ENCODE data around the gene GNLY. TPM values are rescaled to one million over a fixed set of nuclear protein-coding genes. Genes with fewer than 3 reads are reported as not detected.

GNLY gene
- total and polyA plus RNA-seq, 2 donors (not counting 3 experiments of a cell fraction or from before 2014, with no cell fraction given): not detected

GRCh38 chr2:85649201-85650190 is 44.7 kb upstream of the GNLY start:
- H3K4me3 ChIP-seq (replicated peaks in 1 of 3; ENCODE audit: insufficient read depth in 1 of 3, low read depth in 1 of 3, low read length in 3 of 3): no peak overlapping the region
- ChIA-PET POLR2A (no interaction called here), CTCF (interaction anchor here (0.6 to 4.2 kb wide), 36 partner anchors 9 to 456 kb away, joined by 3 to 138 read pairs (median 4); partner anchors contain the start of genes GNLY, POLR1A and PTCD3)
- no peaks in the 10 kb centered on the region for H3K9me1 ChIP-seq (replicated peaks; ENCODE audit: control insufficient read depth, extremely low read depth, insufficient read depth, low read length)
- no peaks in the 10 kb centered on the region for H3K9me3 ChIP-seq (replicated peaks; ENCODE audit: control insufficient read depth, insufficient read depth, low read length)
- intact Hi-C loops (cut with micrococcal nuclease): loop anchor here (2.0 to 10.0 kb wide), 3 partner anchors 29 to 475 kb away; no protein-coding TSS in a partner anchor
- no TSS peak for BruUV-seq (replicated peaks)
- peak overlapping the region; percentile 42 for H3K27ac ChIP-seq (ENCODE audit: insufficient read depth, low read depth, low read length)
- no peaks in the 10 kb centered on the region for H3K27me3 ChIP-seq (ENCODE audit: control insufficient read depth in 2 of 2, insufficient read depth in 2 of 2, low read length in 2 of 2)
- DNase-seq (ENCODE audit: low read depth, low spot score): peak; percentile 62
- FAIRE-seq: peak; percentile 91
- H3K4me2 ChIP-seq (ENCODE audit: insufficient read depth, low read length): peak overlapping the region; percentile 18
- H3K9ac ChIP-seq (replicated peaks; ENCODE audit: extremely low read depth, insufficient read depth, low read length): no peak overlapping the region
- H3K79me2 ChIP-seq (ENCODE audit: control insufficient read depth, insufficient read depth, low read length): no peaks in the 10 kb centered on the region
- no peak for TF ChIP-seq MAX (IDR thresholded peaks at IDR 0.05; ENCODE audit: insufficient read depth, insufficient read length)
- peak; percentile 54 for TF ChIP-seq GATA2 (IDR thresholded peaks at IDR 0.05; ENCODE audit: insufficient read depth, insufficient read length, low read depth, low read length)
- no peak for TF ChIP-seq POLR2A (IDR thresholded peaks at IDR 0.05; ENCODE audit: low read depth, low read length)
- TF ChIP-seq POLR2AphosphoS5 (IDR thresholded peaks at IDR 0.05; ENCODE audit: insufficient read depth, low read depth, low read length): no peak
- no peak for TF ChIP-seq EZH2 (IDR thresholded peaks at IDR 0.05; ENCODE audit: borderline replicate concordance, low read depth, low read length, severe bottlenecking)
- TF ChIP-seq CTCF (IDR thresholded peaks at IDR 0.05; ENCODE audit: extremely low read depth in 1 of 2, insufficient read depth in 1 of 2, low read depth in 1 of 2, low read length in 2 of 2): no peak
- peak; percentile 73 for TF ChIP-seq FOS (IDR thresholded peaks at IDR 0.05; ENCODE audit: borderline replicate concordance, insufficient read depth, low read length)
- TF ChIP-seq MYC (IDR thresholded peaks at IDR 0.05; ENCODE audit: low read depth, low read length): no peak
- TF ChIP-seq JUN (IDR thresholded peaks at IDR 0.05; ENCODE audit: borderline replicate concordance, insufficient read depth, insufficient read length, low read depth): no peak
- no peaks in the 10 kb centered on the region for H4K20me1 ChIP-seq (replicated peaks; ENCODE audit: control insufficient read depth, extremely low read depth, insufficient read depth, low read length)
- H2AFZ ChIP-seq (ENCODE audit: low read depth, low read length): no peak overlapping the region
- peaks cover 12 to 29% of the 10 kb centered on the region in 2 experiments for H3K36me3 ChIP-seq (ENCODE audit: control insufficient read depth in 2 of 2, extremely low read depth in 1 of 2, insufficient read depth in 2 of 2, low read length in 2 of 2)
- peaks cover 16% of the 10 kb centered on the region for H3K4me1 ChIP-seq (ENCODE audit: control insufficient read depth, extremely low read depth, insufficient read depth, low read length)
- dilution Hi-C loops (cut with MboI; ENCODE audit: extremely low pct_ligation_motif_present, low sequenced_read_pairs): no loop called here

All from endothelial cell of umbilical vein (primary cell).